NOMO-1 treated with DMSO at 0.1 percent for 48 hours (cell line): ENCODE measurements around the gene CD2AP.

Experiments
- DNase-seq: peaks from one replicate; lab custom pipeline; 2025; ENCODE audit not compliant: unreplicated experiment; lab: John Stamatoyannopoulos, UW

Gene CD2AP

GRCh38 chr6:47671777-47672176, 194.2 kb downstream of the CD2AP start:
- no peak for DNase-seq

- no peak for DNase-seq
Measured at GRCh38 chr6:47672816-47673215, 195.2 kb downstream of the CD2AP start.

- no peak for DNase-seq
Measured at GRCh38 chr6:47674673-47675072, 197.1 kb downstream of the CD2AP start.
